Activated CD4-positive, alpha-beta T cell treated with anti-CD3 and anti-CD28 coated beads, Interleukin-2, amount 50 U/mL, for 16 hours (primary cell): ENCODE results near the gene DGKD.

Experiments used
- DNase-seq: peaks from one replicate; pipeline ENCODE4 v3.0.0-alpha.2; 2020

The DGKD gene

GRCh38 chr2:233519787-233520611 is 165.7 kb downstream of the DGKD start:
- peak; percentile 7 for DNase-seq
